COR-L47 (cell line): ENCODE measurements around the gene PZP.

Experiments used
- DNase-seq: peaks from one replicate; lab custom pipeline; 2025; lab: John Stamatoyannopoulos, UW

The PZP gene

DNA sequence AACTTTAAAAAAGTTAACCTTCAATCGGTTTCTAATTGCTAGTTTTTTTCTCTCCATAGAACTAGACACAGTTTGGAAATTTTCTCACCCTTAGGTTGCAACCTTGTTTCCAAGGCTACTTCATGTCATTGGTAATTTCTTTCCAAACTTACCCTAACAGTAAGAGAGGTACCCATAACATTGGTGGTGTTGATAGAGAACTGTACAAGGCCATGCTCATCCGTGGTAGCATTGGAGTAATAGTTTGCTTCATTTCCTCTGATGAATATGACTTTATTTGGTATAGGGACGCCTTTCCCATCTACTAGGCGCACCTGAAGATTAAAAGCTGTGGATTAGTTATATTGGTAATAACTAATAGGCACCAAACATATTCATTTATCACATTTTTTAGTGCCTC, 104.1 kb downstream of the PZP start:
- no peak for DNase-seq

DNA sequence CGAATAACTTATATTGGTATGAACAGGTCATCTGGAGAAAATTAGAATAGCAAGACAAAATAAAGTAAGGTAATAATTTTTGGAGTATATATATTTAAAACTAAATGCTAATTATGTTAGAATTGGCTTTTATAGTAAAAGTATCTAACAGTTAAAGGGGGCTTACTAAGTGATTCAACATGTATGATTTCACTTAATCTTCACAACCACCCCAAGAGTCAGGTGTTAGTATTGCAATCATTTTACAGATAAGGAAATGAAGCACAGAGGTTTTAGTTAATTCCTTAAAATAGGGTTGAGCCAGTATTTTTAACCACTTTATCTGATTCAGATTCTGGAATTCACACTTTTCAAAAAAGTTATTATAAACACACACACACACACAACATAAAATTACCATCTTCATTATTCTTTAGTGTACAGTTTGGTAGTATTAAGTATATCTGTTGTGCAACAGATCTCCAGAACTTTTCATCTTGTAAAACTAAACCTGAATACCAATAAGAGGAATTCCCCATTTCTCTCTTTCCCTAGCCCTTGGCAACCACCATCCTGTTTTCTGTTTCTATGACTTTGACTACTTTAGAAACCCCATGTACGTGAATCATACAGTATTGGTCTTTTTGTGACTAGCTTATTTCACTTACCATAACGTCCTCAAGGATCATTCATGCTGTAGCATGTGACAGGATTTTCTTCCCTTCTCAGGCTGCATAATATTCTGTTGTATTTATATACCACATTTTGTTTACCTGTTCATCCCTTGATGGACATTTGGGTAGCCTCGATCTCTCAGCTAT, 104.9 kb downstream of the PZP start:
- DNase-seq = no peak

DNA sequence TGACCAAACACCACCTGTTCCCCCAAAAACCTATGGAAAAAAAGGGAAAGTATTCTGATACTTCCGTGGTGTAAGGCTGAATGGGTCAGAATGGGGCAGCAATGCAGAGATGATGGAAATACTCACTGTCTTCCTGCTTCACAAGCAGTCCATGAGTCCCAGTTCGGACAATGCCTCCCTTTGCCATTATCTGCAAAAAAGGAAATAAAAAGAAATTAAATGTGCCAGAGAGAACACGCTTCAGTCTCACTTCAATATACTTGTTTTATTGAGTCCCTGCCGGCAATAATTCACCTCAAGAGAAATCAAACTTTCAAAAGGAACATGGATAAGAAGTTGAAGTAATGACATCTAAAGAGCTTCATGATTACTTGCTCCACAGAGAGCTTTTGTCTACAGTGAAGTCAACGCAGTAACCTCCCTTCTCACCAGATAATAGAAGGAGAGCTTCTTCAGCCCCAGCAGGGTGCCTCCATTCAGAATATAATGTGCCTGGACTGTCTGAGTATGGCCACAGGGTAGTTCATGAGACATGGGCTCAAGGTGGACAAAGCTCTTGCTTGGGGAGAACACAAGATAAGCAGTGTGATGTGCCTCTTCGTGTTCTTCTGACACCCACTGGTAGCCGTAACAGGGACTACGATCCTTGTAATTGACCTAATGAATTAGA, 107.0 kb downstream of the PZP start:
- DNase-seq = no peak

DNA sequence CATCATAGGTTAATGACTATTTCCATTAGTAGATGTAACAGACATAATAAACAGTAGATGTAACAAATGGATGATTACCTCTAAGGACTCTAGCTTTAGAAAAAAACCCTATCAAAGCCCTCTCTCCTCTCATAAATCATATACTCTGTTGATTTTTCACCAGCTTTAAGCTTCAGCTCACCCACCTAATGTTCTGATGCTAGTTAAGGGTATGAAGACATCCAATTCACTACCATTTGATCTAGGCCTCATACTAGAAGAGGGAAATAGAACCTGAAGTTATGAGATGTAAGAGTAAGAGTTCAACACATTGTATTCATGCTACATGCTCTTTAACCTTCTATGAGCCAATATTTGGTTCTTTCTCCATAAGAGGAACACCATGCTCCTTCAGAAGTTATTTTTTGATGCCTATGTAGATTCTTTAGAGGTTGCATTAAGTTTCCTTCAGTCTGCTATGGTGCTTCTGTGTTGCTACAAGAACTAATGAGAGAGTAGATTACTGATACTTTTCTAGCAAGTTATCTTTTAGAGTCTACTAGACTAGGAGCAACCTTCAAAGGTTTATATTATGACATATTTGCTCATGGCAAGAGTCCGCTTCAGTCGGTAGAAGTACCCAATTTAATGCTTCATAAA, 108.5 kb downstream of the PZP start:
- no peak for DNase-seq
